Heart right ventricle (tissue), 16 donors: Measurements from ENCODE around the gene IFTAP. TPM values are rescaled to one million over a fixed set of nuclear protein-coding genes. Genes with fewer than 3 reads are reported as not detected.

ENCODE experiments used
- ATAC-seq, 8 donors: fragments of 200-7000 bp; cut with Tn5 transposase; one replicate each; pipeline ENCODE4 v1.9.1; 2020; ENCODE audit warnings: mild to moderate bottlenecking in 8 of 8, moderate library complexity in 8 of 8, moderate number of reproducible peaks in 1 of 8
- DNase-seq, 2 donors: peaks; one replicate each; pipeline ENCODE4 v3.0.0-alpha.2; 2020
- H3K27ac ChIP-seq, 10 donors: fragments of 200-600 bp; sonication (generic) in 2 of 10; one replicate each; pipeline versions ENCODE4 v1.5.0 to v1.8.0; 2020 to 2022; ENCODE audit warnings: mild to moderate bottlenecking in 3 of 10
- H3K27me3 ChIP-seq, 7 donors: fragments of 200-600 bp; one replicate each; pipeline ENCODE4 v1.8.0; 2021 to 2022; ENCODE audit warnings: mild to moderate bottlenecking in 2 of 7
- H3K36me3 ChIP-seq, 9 donors: fragments of 200-600 bp; sonication (generic) in 1 of 9; one replicate each; pipeline versions ENCODE4 v1.5.0 to v1.8.0; 2020 to 2022; ENCODE audit warnings: mild to moderate bottlenecking in 2 of 9
- H3K4me1 ChIP-seq, 9 donors: fragments of 200-600 bp; sonication (generic) in 1 of 9; one replicate each; pipeline versions ENCODE4 v1.5.0 to v1.8.0; 2020 to 2022; ENCODE audit warnings: mild to moderate bottlenecking in 4 of 9
- H3K4me3 ChIP-seq, 10 donors: fragments of 200-600 bp; sonication (generic) in 2 of 10; one replicate each; pipeline versions ENCODE4 v1.5.0 to v1.8.0; 2020 to 2022; ENCODE audit warnings: mild to moderate bottlenecking in 7 of 10, moderate library complexity in 2 of 10
- H3K9me3 ChIP-seq, 11 donors: fragments of 200-600 bp in 10 of 11; sonication (generic) in 2 of 11; one replicate each; pipeline versions ENCODE4 v1.5.0 to v1.8.0; 2013 to 2022; ENCODE audit warnings: mild to moderate bottlenecking in 2 of 11, control low read depth in 1 of 11, moderate library complexity in 1 of 11
- CTCF ChIP-seq, 9 donors: fragments of 200-600 bp; sonication (generic) in 2 of 9; IDR thresholded peaks; one replicate each; pipeline versions ENCODE4 v1.5.0 to v1.8.0; 2021 to 2022; ENCODE audit warnings: antibody characterized with exemption in 9 of 9, mild to moderate bottlenecking in 5 of 9, moderate library complexity in 1 of 9
- WGBS, 2 donors: extraction: QIAGEN DNeasy Blood & Tissue Kit; methylation state at CpG; one replicate each; pipeline ENCODE4 v1.1.7; 2013; ENCODE audit warnings: inconsistent platforms in 1 of 2; 5-methylcytosine and 5-hydroxymethylcytosine counted together
- intact Hi-C, 10 donors: fragments of 100-400 bp; cut with DNase I; formaldehyde crosslinking; loops; one replicate each; pipeline versions ENCODE4 v1.11.1 to v1.14.2; 2022
- polyA plus RNA-seq, 2 donors: library from polyadenylated mRNA; stranded (reverse); fragments of 200-250 nt; gene quantifications; one replicate each; pipeline ENCODE4 v1.2.3, GENCODE V29; 2013
- total RNA-seq, 10 donors: library from RNA; stranded (reverse); fragmentation: NEBNext Ultra II Directional in 3 of 10; extraction: Animal tissue kit (Norgen Biotek cat#: 25700) in 3 of 10; gene quantifications; one replicate each; pipeline versions ENCODE4 v1.2.1 to v1.2.4, GENCODE V29; 2021 to 2023
- donor health status: Arrhythmogenic right ventricular cardiomyopathy.
- donor health status: ischemic (EF 13 %, LVEDD 7.1; RV severe dilation, severe dysfunction).
- donor health status: healthy with polysubstance abuse.
- donor health status: DM: no; HTN: yes; CAD: no.
- donor health status: DM: no; HTN: no; CAD: no.
- donor health status: ischemic (EF 25% LVEDD 6.9; RV normal size, moderate dysfunction).
- donor health status: ischemic (EF 25% LVEDD 5.7; RV mildly dilated, moderate dysfunction).
- donor health status: healthy.
- donor health status: DM: yes; HTN: yes; CAD: no.
- donor health status: Ischemic cardiomyopathy.
- donor health status: ischemic (EF 35%, LVEDD 5.7; RV mildly dilated, moderate dysfunction).
- donor health status: nonischemic (EF 11% LVEDD 7.7; RV severe dilation, severe dysfunction).
- donor health status: DM: yes; HTN: yes; CAD: no.
- donor health status: PGD.
- donor health status: ischemic (EF 29% LVEDD 5.4; RV normal size, mild dysfunction).
- donor health status: nonischemic (EF 23%, LVEDD 6.1; RV moderate dilation, normal function).

IFTAP gene
- total and polyA plus RNA-seq, 12 donors = 33.8 to 54.6 (median 43.1) TPM

- ATAC-seq (no peak), DNase-seq (no peak)
- intact Hi-C loops = no loop called here
- 48 to 58% methylated on average over 2 of the region's 2 CpGs for WGBS, 2 donors
- H3K9me3 ChIP-seq = no peaks in the 10 kb centered on the region
- H3K4me1 ChIP-seq = no peaks in the 10 kb centered on the region
- no peak overlapping the region for H3K27ac ChIP-seq
- peaks cover 0 to 23% (median 0%) of the 10 kb centered on the region in 7 donors for H3K27me3 ChIP-seq
- H3K36me3 ChIP-seq = no peaks in the 10 kb centered on the region
- TF ChIP-seq CTCF (IDR thresholded peaks at IDR 0.05) = no peak
- H3K4me3 ChIP-seq = no peak overlapping the region
Observed at GRCh38 chr11:36688132-36688531, 93.8 kb downstream of the IFTAP start.

- intact Hi-C loops = no loop called here
- Histone ChIP-seq H3K9me3 (no peaks in the 10 kb centered on the region), H3K27me3 (peaks cover 0 to 23% (median 0%) of the 10 kb centered on the region in 7 donors), H3K4me3 (no peak overlapping the region), H3K36me3 (no peaks in the 10 kb centered on the region), H3K27ac (no peak overlapping the region), H3K4me1 (no peaks in the 10 kb centered on the region)
- 79 to 82% methylated on average over 7 of the region's 7 CpGs for WGBS, 2 donors
- no peak for TF ChIP-seq CTCF (IDR thresholded peaks at IDR 0.05)
- DNase-seq (no peak), ATAC-seq (no peak)
Observed at GRCh38 chr11:36688571-36689291, 94.4 kb downstream of the IFTAP start.

GRCh38 chr11:36689442-36689841, 95.1 kb downstream of the IFTAP start:
- DNase-seq = no peak
- Histone ChIP-seq H3K36me3 (no peaks in the 10 kb centered on the region), H3K27me3 (peaks cover 0 to 23% (median 0%) of the 10 kb centered on the region in 7 donors), H3K4me1 (no peaks in the 10 kb centered on the region), H3K4me3 (no peak overlapping the region), H3K9me3 (no peaks in the 10 kb centered on the region), H3K27ac (no peak overlapping the region)
- TF ChIP-seq CTCF (IDR thresholded peaks at IDR 0.05) = no peak
- no peak for ATAC-seq
- WGBS, 2 donors = 89 to 97% methylated on average over 4 of the region's 4 CpGs
- intact Hi-C loops = no loop called here

GRCh38 chr11:36692704-36693103, 98.4 kb downstream of the IFTAP start:
- no peak for TF ChIP-seq CTCF (IDR thresholded peaks at IDR 0.05)
- H3K36me3 ChIP-seq = no peaks in the 10 kb centered on the region
- ATAC-seq (no peak), DNase-seq (no peak)
- H3K9me3 ChIP-seq = no peaks in the 10 kb centered on the region
- H3K27me3 ChIP-seq = peaks cover 0 to 15% (median 0%) of the 10 kb centered on the region in 7 donors
- no peak overlapping the region for H3K27ac ChIP-seq
- H3K4me3 ChIP-seq = no peak overlapping the region
- intact Hi-C loops = no loop called here
- WGBS, 2 donors = 38 to 65% methylated on average over 1 of the region's 1 CpG
- H3K4me1 ChIP-seq = no peaks in the 10 kb centered on the region
